ENCODE results near the gene TMBIM1.

The TMBIM1 gene

DNA sequence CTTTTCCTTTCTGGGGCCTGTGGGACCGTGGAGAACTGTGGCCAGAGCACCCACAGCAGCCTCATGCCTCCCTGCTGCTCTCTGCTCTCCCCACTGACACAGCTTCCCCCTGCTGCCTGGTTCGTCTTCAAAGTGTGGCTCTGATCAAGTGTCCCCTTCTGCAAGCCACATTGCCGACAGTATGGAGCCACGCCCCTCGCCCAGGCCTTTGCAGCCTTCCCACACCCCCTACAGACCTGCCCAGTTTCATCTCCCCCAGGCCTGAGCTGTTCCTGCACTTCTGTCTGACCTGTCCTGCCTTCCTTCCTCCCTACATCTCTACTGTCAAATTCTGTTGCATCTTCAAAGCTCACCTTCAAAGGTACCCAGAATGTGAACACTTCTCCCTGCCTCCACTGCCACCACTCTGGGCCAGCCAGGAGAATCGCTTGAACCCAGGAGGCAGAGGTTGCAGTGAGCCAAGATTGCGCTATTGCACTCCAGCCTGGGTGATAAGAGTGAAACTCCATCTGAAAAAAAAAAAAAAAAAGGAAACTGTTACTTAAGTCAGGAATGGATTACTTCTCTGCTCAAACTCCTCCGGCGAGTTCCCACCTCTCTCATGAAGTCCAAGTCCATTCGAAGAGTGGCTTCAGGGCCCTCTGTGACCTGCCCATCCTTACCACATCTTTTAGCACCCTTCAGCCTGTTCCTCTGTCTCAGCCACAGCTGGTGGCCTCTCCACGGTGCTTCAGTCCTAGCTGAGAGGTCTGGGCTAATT lies 35.3 kb upstream of the TMBIM1 start:
- Histone ChIP-seq H3K27me3 (ENCODE audit: insufficient read depth, low read depth, severe bottlenecking) (no peaks in the 10 kb centered on the region), H3K9me3 (ENCODE audit: severe bottlenecking) (no peaks in the 10 kb centered on the region), H3K27ac (no peak overlapping the region), H3K36me3 (no peaks in the 10 kb centered on the region), H3K4me3 (ENCODE audit: low read depth, low read length) (no peak overlapping the region)
- DNase-seq: no peak
- TF ChIP-seq CTCF (IDR thresholded peaks at IDR 0.05; ENCODE audit: low read depth, low read length): no peak

DNA sequence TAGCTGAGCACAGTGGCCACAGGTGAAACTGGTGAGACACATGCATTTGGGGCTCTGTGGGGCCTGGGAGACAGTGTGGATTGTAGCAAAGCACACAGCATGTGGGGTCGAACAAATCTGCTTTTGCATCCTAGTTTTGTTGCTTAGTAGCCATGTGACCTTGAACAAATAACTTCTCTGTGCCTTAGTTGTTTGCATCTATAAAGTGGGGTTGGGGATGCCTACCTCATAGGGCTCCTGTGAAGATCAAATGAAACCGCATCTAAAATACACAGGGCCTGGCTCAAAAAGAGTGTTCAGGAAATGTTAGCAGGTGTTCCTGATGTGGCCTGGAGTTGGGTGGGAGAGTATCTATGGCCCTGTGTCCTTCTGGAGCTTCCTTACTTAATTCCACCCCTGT lies 34.0 kb upstream of the TMBIM1 start:
- Histone ChIP-seq H3K27ac (no peak overlapping the region), H3K36me3 (no peaks in the 10 kb centered on the region), H3K27me3 (ENCODE audit: insufficient read depth, low read depth, severe bottlenecking) (no peaks in the 10 kb centered on the region), H3K4me3 (ENCODE audit: low read depth, low read length) (no peak overlapping the region), H3K9me3 (ENCODE audit: severe bottlenecking) (no peaks in the 10 kb centered on the region)
- no peak for TF ChIP-seq CTCF (IDR thresholded peaks at IDR 0.05; ENCODE audit: low read depth, low read length)
- no peak for DNase-seq

DNA sequence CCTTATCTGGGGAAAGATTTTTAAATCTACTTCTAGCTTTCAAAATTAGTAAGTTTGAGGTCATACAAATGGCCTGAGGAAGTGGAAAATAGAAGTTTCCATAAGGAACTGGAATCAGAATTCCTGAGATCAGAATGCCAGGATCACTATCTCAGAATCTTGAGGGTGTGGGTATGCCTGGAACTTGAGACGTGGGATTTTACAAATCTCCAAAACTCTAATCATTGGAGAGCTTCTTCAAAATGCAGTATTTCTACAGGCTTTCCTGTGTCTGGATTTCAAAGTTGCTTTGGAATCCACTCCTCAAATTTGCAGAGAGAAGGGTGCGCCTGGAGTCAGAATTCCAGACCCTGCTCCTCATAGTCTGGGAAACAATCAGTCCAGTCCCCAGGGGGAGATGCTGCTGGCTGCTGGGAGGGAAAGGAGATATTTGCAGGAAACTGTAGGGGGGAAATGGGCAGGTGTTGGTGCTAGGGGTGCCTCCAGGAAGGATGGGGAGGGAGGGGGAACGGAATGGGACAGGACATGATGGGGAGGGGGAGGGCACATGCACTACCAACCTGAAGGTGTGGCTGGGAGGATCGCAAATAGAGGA lies 33.4 kb upstream of the TMBIM1 start:
- Histone ChIP-seq H3K4me3 (ENCODE audit: low read depth, low read length) (no peak overlapping the region), H3K36me3 (no peaks in the 10 kb centered on the region), H3K9me3 (ENCODE audit: severe bottlenecking) (no peaks in the 10 kb centered on the region), H3K27ac (no peak overlapping the region), H3K27me3 (ENCODE audit: insufficient read depth, low read depth, severe bottlenecking) (no peaks in the 10 kb centered on the region)
- TF ChIP-seq CTCF (IDR thresholded peaks at IDR 0.05; ENCODE audit: low read depth, low read length): no peak
- DNase-seq: no peak

DNA sequence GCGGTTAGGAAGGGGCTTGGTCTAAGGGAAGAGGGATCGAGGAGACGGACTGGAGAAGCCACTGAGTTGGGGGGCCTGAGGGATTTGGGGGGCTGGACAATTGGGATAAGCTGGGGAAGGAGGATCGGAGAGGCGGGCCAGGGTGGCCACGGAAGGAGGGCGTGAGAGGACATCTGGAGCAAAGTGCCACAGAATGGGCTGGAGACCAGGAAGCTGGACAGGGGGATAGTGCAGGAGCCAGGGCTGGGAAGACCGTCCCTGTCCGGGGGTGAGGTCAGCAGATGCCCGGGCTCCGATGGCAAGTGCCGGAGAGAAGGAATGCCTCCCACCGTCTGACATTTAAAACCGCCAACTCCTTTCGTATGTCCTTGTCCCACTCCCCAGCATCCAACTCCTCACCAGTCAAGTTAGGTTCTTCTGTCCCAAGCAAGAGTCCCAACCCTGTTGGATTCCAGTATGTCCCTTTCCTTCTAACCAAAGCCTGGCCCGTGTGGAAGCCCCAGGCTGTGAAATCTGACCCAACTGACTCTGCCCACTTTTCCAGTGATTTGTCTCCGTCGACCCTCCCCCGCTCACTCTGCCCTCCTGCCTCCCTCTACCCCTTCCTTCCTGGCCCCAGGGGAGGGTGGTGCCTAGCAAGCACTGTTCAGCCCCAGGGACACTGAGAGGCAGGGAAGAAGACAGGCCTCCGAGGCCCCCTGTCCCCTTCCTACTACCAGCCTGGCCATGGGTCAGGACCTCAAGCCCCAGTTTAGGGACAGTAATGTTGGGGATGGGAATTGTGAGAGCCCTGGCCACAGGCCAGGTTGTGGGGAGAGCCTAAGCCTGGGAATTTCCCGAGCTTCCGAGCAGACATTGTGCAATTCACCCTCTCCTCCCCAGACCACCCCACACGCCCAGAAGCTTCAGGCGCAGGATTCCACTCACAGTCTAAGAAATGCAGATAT lies 31.5 kb upstream of the TMBIM1 start:
- Histone ChIP-seq H3K4me3 (ENCODE audit: low read depth, low read length) (peak overlapping the region; percentile 66), H3K9me3 (ENCODE audit: severe bottlenecking) (no peaks in the 10 kb centered on the region), H3K27ac (peak overlapping the region; percentile 12; the same call in 1 of the 2 replicates), H3K27me3 (ENCODE audit: insufficient read depth, low read depth, severe bottlenecking) (no peaks in the 10 kb centered on the region), H3K36me3 (no peaks in the 10 kb centered on the region)
- TF ChIP-seq CTCF (IDR thresholded peaks at IDR 0.05; ENCODE audit: low read depth, low read length): no peak
- peak; percentile 34 for DNase-seq

DNA sequence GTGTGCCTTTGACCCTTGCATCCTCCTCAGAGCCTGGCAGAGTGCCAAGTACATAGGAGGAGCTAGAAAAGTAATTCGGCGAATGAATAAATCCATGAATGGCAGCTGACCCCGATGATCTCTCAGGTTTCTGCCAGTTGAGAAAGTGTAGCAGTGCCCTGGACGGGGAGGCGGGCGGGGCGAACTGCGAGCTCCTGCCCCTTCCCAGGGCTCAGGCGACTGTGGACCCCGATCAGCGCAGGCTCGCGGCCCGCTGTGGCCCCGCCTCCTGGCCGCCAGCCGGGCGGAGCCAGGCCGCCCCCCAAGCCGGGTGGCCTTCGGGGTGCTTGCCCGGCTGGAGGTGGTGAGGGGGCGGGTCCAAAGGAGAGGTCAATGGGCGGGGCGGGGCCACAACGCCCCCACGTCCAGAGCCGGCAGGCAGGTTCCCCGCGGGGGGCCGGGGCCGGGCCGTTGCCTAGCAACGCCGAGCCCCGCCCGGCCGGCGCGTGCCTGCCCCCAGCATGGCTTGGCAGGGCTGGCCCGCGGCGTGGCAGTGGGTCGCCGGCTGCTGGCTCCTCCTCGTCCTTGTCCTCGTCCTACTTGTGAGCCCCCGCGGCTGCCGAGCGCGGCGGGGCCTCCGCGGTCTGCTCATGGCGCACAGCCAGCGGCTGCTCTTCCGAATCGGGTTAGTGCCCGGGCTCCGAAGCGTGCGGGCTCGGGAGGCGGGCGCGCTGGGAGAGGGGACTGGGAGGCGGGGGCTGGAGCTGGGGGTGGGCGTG lies 30.6 kb upstream of the TMBIM1 start:
- no peak for TF ChIP-seq CTCF (IDR thresholded peaks at IDR 0.05; ENCODE audit: low read depth, low read length)
- no peaks in the 10 kb centered on the region for H3K36me3 ChIP-seq
- H3K27ac ChIP-seq: peak overlapping the region; percentile 55
- no peaks in the 10 kb centered on the region for H3K9me3 ChIP-seq (ENCODE audit: severe bottlenecking)
- H3K27me3 ChIP-seq (ENCODE audit: insufficient read depth, low read depth, severe bottlenecking): no peaks in the 10 kb centered on the region
- peak; percentile 81 for DNase-seq
- H3K4me3 ChIP-seq (ENCODE audit: low read depth, low read length): peak overlapping the region; percentile 66
